Ishikawa (cell line): Measurements from ENCODE around the gene HOXA3.

Source experiments
- CEBPB ChIP-seq: IDR thresholded peaks from 2 replicates; pipeline ENCODE4 v1.6.1; 2012
- EP300 ChIP-seq: IDR thresholded peaks from 2 replicates; pipeline ENCODE4 v1.6.1; 2012; ENCODE audit warnings: borderline replicate concordance
- FOXM1 ChIP-seq: IDR thresholded peaks from 2 replicates; pipeline ENCODE4 v1.6.1; 2012; ENCODE audit warnings: low read depth, borderline replicate concordance
- MAX ChIP-seq: IDR thresholded peaks from 2 replicates; pipeline ENCODE4 v1.6.1; 2012
- NFIC ChIP-seq: IDR thresholded peaks from 2 replicates; pipeline ENCODE4 v1.6.1; 2012
- RAD21 ChIP-seq: IDR thresholded peaks from 2 replicates; pipeline ENCODE4 v1.6.1; 2012; ENCODE audit warnings: low read depth
- TAF1 ChIP-seq: IDR thresholded peaks from 2 replicates; pipeline ENCODE4 v1.6.1; 2012; ENCODE audit warnings: low read depth, mild to moderate bottlenecking
- TEAD4 ChIP-seq: IDR thresholded peaks from 2 replicates; pipeline ENCODE4 v1.6.1; 2012
- USF1 ChIP-seq: IDR thresholded peaks from 2 replicates; pipeline ENCODE4 v1.6.1; 2012
- ZBTB7A ChIP-seq: IDR thresholded peaks from 2 replicates; pipeline ENCODE4 v1.6.1; 2012; ENCODE audit warnings: low read depth

DNA sequence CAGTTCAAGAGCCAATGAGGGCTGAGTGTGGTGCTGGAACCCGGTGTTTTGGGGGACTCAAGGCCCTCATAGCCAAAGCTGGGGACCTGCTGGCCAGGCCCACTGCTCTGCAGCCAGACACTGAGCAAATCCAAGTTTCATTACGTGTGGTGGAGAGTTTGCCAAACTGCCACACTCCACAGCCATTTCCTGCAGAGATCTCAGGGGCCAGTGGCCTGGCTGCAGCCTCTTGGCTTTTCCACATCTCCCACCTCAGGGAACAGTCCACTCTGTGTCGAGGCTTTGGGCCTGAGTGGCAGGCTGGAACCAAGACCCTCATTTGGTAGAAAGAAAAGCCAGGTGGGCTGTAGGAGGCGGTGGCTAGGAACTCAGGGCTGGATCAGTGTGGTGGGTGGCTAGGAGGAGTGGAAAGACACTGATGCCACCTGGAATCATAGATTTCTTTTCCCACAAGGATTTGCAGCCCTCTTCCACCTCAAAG, 29.5 kb upstream of the HOXA3 start:
- TF ChIP-seq TEAD4 (no peak), EP300 (no peak), TAF1 (no peak), CEBPB (no peak), USF1 (no peak), RAD21 (no peak), ZBTB7A (no peak), MAX (no peak), NFIC (no peak), FOXM1 (no peak)
